K562 (cell line): ENCODE results near the gene ZNF839. TPM values are rescaled to one million over a fixed set of nuclear protein-coding genes. Genes with fewer than 3 reads are reported as not detected.

Experiments used
- CTCF ChIP-seq, 3 experiments: IDR thresholded peaks in 2 of 3; conservative IDR thresholded peaks in 1 of 3; 2 replicates each; pipeline ENCODE4 v1.5.1; 2011 to 2012; ENCODE audit warnings: low read length in 3 of 3, mild to moderate bottlenecking in 3 of 3, control low read depth in 2 of 3, improper control_type of control experiment in 1 of 3, inconsistent platforms in 1 of 3, low read depth in 1 of 3, mixed read lengths in 1 of 3, moderate library complexity in 1 of 3; ENCODE audit not compliant: insufficient read depth in 2 of 3
- MAX ChIP-seq: sonication (generic); formaldehyde crosslinking; IDR thresholded peaks from 2 replicates; pipeline ENCODE4 v1.9.0; 2022; ENCODE audit warnings: mild to moderate bottlenecking, missing genetic modification reagents
- PRPF4 ChIP-seq: fragments of 200-400 bp; formaldehyde crosslinking; IDR thresholded peaks from one replicate; pipeline ENCODE4 v1.6.1; 2017; ENCODE audit warnings: low read length, low read depth, mild to moderate bottlenecking; ENCODE audit not compliant: insufficient read depth, poor library complexity, severe bottlenecking
- PYGO2 ChIP-seq: fragments of 450-650 bp; IDR thresholded peaks from 2 replicates; pipeline ENCODE4 v1.6.1; 2016; ENCODE audit warnings: mild to moderate bottlenecking, missing genetic modification characterization, moderate library complexity, missing compliant biosample characterization
- SFPQ ChIP-seq: fragments of 200-400 bp; formaldehyde crosslinking; IDR thresholded peaks from 2 replicates; pipeline ENCODE4 v1.6.1; 2017; ENCODE audit warnings: mild to moderate bottlenecking, low read depth, low read length, moderate library complexity
- SLC30A9 ChIP-seq: fragments of 250-450 bp; sonication (Bioruptor Pico); IDR thresholded peaks from 2 replicates; pipeline ENCODE4 v1.8.0; 2022; ENCODE audit warnings: mild to moderate bottlenecking, moderate library complexity
- SMAD3 ChIP-seq: fragments of 450-650 bp; formaldehyde crosslinking; conservative IDR thresholded peaks from 2 replicates; pipeline ENCODE4 v1.4.0; 2020; ENCODE audit warnings: mild to moderate bottlenecking
- SMARCA4 ChIP-seq: fragments of 450-650 bp; IDR thresholded peaks from 2 replicates; pipeline ENCODE4 v1.6.1; 2016
- SRSF1 ChIP-seq: fragments of 200-400 bp; formaldehyde crosslinking; IDR thresholded peaks from 2 replicates; pipeline ENCODE4 v1.6.1; 2017; ENCODE audit warnings: mild to moderate bottlenecking, low read depth, low read length, moderate library complexity
- ZNF124 ChIP-seq: sonication (generic); formaldehyde crosslinking; IDR thresholded peaks from 2 replicates; pipeline ENCODE4 v1.8.1; 2022; ENCODE audit warnings: missing genetic modification reagents
- ZNF395 ChIP-seq: fragments of 200-800 bp; sonication (Bioruptor generic); IDR thresholded peaks from 2 replicates; pipeline ENCODE4 v1.6.1; 2017; ENCODE audit warnings: missing genetic modification characterization, missing compliant biosample characterization
- polyA plus RNA-seq, 8 experiments: library from polyadenylated mRNA; depleted of rRNA in 4 of 8; stranded (reverse) in 5 of 8; unstranded in 3 of 8; fragments of >200 nt; fragmentation: Nextera tagmentation in 2 of 8; fragmentation: Illumina TruSeq in 1 of 8; extraction: Ambion mirVana in 2 of 8; extraction: Trizol in 1 of 8; gene quantifications; 2 replicates each; pipeline versions ENCODE4 v1.2.1 to v1.2.3, GENCODE V29; 2011 to 2014; ENCODE audit warnings: inconsistent platforms in 1 of 8, missing spikeins in 1 of 8
- total RNA-seq, 7 experiments: library from RNA; depleted of rRNA in 6 of 7; stranded (reverse); fragments of >200 nt in 6 of 7; fragmentation: Illumina TruSeq in 2 of 7; extraction: Trizol in 2 of 7; gene quantifications; 2 replicates each; pipeline versions ENCODE4 v1.2.1 to v1.2.3, GENCODE V29; 2011 to 2021; ENCODE audit warnings: low replicate concordance in 1 of 7

The ZNF839 gene
- total and polyA plus RNA-seq, 9 of the 15 experiments (the other 6 are each of a cell fraction or from before 2014, with no cell fraction given) = 0.42 to 8.4 (median 5.7) TPM

- TF ChIP-seq ZNF395 (CRISPR knock-in tag) (peak; percentile 41; the same call in 1 of the 2 replicates), SMAD3 (CRISPR knock-in tag) (no peak), CTCF (IDR thresholded peaks at IDR 0.05 in 2 of 3, conservative IDR thresholded peaks at IDR 0.05 in 1 of 3; ENCODE audit: insufficient read depth in 2 of 3, low read depth in 1 of 3, low read length in 3 of 3) (peak; percentile 17 to 32 (median 21); a peak in 2 of 6 replicates), SMARCA4 (no peak), PRPF4 (no peak), PYGO2 (tag) (no peak), MAX (peak; percentile 58; the same call in 1 of the 2 replicates), SRSF1 (no peak), SFPQ (no peak), SLC30A9 (CRISPR knock-in tag) (no peak), ZNF124 (CRISPR knock-in tag) (no peak)
Measured at GRCh38 chr14:102317564-102318248, 1.8 kb upstream of the ZNF839 start (continued).
